ENCODE measurements around the gene PRRC2B.
"Not testable (repeated sequence)": the region's sequence is repeated elsewhere in the genome, so short reads cannot be mapped to it uniquely, and the experiment has no call there.

The PRRC2B gene

GRCh38 chr9:131393622-131394463 lies at the start of gene PRRC2B:
Gene PRRC2B (plus strand): TSS chr9:131394086. CDS start chr9:131430145, 36,059 bp downstream.
- DNase-seq: peak; percentile 69

GRCh38 chr9:131344931-131345535 lies 48.9 kb upstream of the PRRC2B start:
- DNase-seq: not testable (repeated sequence)

- no peak for DNase-seq
Observed at GRCh38 chr9:131346559-131346958, 47.3 kb upstream of the PRRC2B start.

- no peak for DNase-seq
Observed at GRCh38 chr9:131347376-131348020, 46.4 kb upstream of the PRRC2B start.

GRCh38 chr9:131348631-131349521 lies 45.0 kb upstream of the PRRC2B start:
- no peak for DNase-seq

GRCh38 chr9:131349522-131349880 lies 44.4 kb upstream of the PRRC2B start:
- DNase-seq: no peak

GRCh38 chr9:131349881-131350563 lies 43.9 kb upstream of the PRRC2B start:
- peak; percentile 41 for DNase-seq

- not testable (repeated sequence) for DNase-seq
Observed at GRCh38 chr9:131356479-131356878, 37.4 kb upstream of the PRRC2B start.

- DNase-seq: no peak
Observed at GRCh38 chr9:131358556-131358955, 35.3 kb upstream of the PRRC2B start.

- DNase-seq: peak; percentile 19
Observed at GRCh38 chr9:131361202-131361833, 32.6 kb upstream of the PRRC2B start.

- no peak for DNase-seq
Observed at GRCh38 chr9:131365546-131365945, 28.3 kb upstream of the PRRC2B start.

- peak; percentile 85 for DNase-seq
Observed at GRCh38 chr9:131366761-131367401, 27.0 kb upstream of the PRRC2B start.

GRCh38 chr9:131367450-131367849 lies 26.4 kb upstream of the PRRC2B start:
- DNase-seq: no peak

- DNase-seq: no peak
Observed at GRCh38 chr9:131370638-131371037, 23.2 kb upstream of the PRRC2B start.

GRCh38 chr9:131372599-131372973 lies 21.3 kb upstream of the PRRC2B start:
- not testable (repeated sequence) for DNase-seq

GRCh38 chr9:131374638-131375037 lies 19.2 kb upstream of the PRRC2B start:
- not testable (repeated sequence) for DNase-seq

GRCh38 chr9:131379056-131379455 lies 14.8 kb upstream of the PRRC2B start:
- no peak for DNase-seq

- peak; percentile 86 for DNase-seq
Observed at GRCh38 chr9:131382850-131383729, 10.8 kb upstream of the PRRC2B start.

- no peak for DNase-seq
Observed at GRCh38 chr9:131385296-131385695, 8.6 kb upstream of the PRRC2B start.

- no peak for DNase-seq
Observed at GRCh38 chr9:131386281-131386680, 7.6 kb upstream of the PRRC2B start.
